ENCODE data around the gene ERC2.

ERC2 gene

DNA sequence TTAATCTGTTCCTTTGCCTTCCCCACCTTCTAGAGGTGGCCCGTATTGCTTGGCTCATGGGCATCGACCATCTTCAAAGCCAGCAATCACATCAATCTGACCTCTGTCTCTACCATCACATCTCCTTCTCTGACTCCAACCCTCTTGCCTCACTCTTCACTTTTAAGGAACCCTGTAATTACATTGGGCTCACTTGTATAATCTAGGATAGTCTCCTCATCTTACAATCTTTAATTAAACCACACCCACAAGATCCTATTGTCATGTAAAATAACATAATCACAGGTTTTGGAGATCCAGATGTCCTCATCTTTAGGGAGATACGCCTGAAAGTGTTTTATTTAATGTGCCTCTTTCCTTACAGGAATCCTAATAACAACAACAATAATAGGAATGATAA lies 234.5 kb downstream of the ERC2 start:
- no peaks in the 10 kb centered on the region for H3K4me1 ChIP-seq (ENCODE audit: insufficient read depth, low read length)
- no peak overlapping the region for H3K27ac ChIP-seq (ENCODE audit: low read length)
- no peak overlapping the region for H3K9ac ChIP-seq (ENCODE audit: low read depth, low read length)

DNA sequence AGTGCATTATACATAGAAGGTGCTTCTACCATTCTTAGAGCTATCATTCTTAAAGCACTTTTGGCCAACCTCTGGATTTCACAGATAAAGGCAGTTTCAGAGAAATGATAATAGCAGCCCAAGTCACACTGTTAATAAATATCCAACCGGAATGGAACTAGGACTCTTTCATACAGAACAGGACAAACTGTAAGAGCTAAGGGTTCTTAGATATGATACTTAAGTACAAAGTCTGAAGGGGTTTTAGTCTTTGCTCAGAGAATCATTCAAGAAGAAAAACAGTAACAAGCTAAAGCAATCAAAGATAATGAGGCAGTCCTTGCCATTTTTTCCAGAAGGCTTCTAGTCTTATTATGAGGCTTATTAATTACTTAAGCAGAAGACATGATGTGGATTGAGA lies 239.0 kb downstream of the ERC2 start:
- Histone ChIP-seq H3K9ac (ENCODE audit: low read depth, low read length) (no peak overlapping the region), H3K4me1 (ENCODE audit: insufficient read depth, low read length) (no peaks in the 10 kb centered on the region), H3K4me3 (ENCODE audit: low read length) (no peak overlapping the region), H3K27ac (ENCODE audit: low read length) (no peak overlapping the region), H3K36me3 (ENCODE audit: insufficient read depth, low read depth, low read length) (no peaks in the 10 kb centered on the region), H3K27me3 (ENCODE audit: insufficient read depth, low read length) (no peaks in the 10 kb centered on the region), H3K9me3 (ENCODE audit: insufficient read depth, low read depth, low read length) (no peaks in the 10 kb centered on the region)

More for the DNA sequence above, 234.5 kb downstream of the ERC2 start:
- H3K36me3 ChIP-seq (ENCODE audit: insufficient read depth, low read depth, low read length): no peaks in the 10 kb centered on the region
- no peak overlapping the region for H3K4me3 ChIP-seq (ENCODE audit: low read length)
- H3K27me3 ChIP-seq (ENCODE audit: insufficient read depth, low read length): no peaks in the 10 kb centered on the region
- no peaks in the 10 kb centered on the region for H3K9me3 ChIP-seq (ENCODE audit: insufficient read depth, low read depth, low read length)

DNA sequence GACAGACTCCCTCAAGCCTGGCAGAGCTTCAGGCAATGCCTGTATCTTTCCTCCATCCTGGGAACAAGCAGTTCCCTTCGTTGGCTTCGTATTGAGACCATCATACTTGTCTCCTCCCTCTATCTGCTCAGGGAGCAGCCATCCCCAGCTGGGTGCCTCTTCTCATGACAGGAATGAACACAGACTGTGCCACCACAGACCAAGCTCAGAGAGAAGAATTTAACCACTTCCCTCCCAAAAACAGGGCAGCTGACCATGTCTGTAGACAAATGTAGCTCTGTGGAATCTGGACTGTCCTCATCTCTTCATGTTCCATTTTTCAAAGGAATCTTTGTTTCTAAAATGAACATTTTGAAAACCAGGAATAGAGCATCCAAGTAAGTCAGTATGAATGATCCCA lies 245.4 kb downstream of the ERC2 start:
- Histone ChIP-seq H3K27me3 (ENCODE audit: insufficient read depth, low read length) (no peaks in the 10 kb centered on the region), H3K4me3 (ENCODE audit: low read length) (no peak overlapping the region), H3K27ac (ENCODE audit: low read length) (no peak overlapping the region), H3K9me3 (ENCODE audit: insufficient read depth, low read depth, low read length) (no peaks in the 10 kb centered on the region), H3K36me3 (ENCODE audit: insufficient read depth, low read depth, low read length) (no peaks in the 10 kb centered on the region), H3K4me1 (ENCODE audit: insufficient read depth, low read length) (no peaks in the 10 kb centered on the region), H3K9ac (ENCODE audit: low read depth, low read length) (no peak overlapping the region)

GRCh38 chr3:56219894-56220805 lies 248.1 kb downstream of the ERC2 start:
- Histone ChIP-seq H3K27ac (ENCODE audit: low read length) (no peak overlapping the region), H3K9me3 (ENCODE audit: insufficient read depth, low read depth, low read length) (no peaks in the 10 kb centered on the region), H3K36me3 (ENCODE audit: insufficient read depth, low read depth, low read length) (no peaks in the 10 kb centered on the region), H3K27me3 (ENCODE audit: insufficient read depth, low read length) (no peaks in the 10 kb centered on the region), H3K9ac (ENCODE audit: low read depth, low read length) (no peak overlapping the region), H3K4me3 (ENCODE audit: low read length) (no peak overlapping the region), H3K4me1 (ENCODE audit: insufficient read depth, low read length) (no peaks in the 10 kb centered on the region)

DNA sequence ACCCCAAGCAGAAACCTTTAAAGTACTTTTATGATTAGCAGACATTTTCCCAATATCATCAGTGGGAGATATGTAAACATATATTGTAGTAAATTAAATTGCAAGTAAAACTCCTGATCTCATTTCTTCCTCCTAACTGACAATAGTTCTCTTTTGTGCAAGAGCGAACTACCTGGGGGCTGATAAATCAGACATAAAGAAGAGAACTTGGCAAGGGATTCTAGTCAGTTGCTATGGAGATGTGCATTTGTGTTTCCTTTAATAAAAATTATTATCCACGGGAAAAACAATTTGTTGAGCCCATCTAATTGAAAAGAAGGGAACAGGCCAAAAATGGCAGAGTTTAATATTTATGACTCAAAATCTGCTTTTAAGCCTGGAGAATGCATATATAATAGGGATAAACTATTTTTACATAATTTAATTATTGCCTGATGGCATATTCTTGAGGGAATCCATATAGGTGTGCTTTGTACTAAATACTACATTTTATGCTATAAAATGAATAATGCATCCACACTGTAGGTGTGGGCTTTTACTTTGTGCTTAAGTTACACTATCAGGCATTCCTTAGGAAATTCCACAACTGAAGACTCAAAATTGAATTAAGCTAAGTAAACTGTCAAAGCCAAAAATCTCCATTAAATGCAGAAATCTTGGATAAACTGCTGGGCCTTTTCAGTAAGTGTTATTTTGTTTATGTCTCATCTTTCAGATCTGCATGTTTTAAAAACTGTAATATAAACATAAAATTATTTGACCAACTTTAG lies 258.1 kb downstream of the ERC2 start:
- no peak overlapping the region for H3K4me3 ChIP-seq (ENCODE audit: low read length)
- H3K36me3 ChIP-seq (ENCODE audit: insufficient read depth, low read depth, low read length): no peaks in the 10 kb centered on the region
- H3K27ac ChIP-seq (ENCODE audit: low read length): no peak overlapping the region
- H3K9ac ChIP-seq (ENCODE audit: low read depth, low read length): no peak overlapping the region
- H3K9me3 ChIP-seq (ENCODE audit: insufficient read depth, low read depth, low read length): peaks cover 12% of the 10 kb centered on the region; the same call in 1 of the 2 replicates
- no peaks in the 10 kb centered on the region for H3K27me3 ChIP-seq (ENCODE audit: insufficient read depth, low read length)
- H3K4me1 ChIP-seq (ENCODE audit: insufficient read depth, low read length): peaks cover 3% of the 10 kb centered on the region; the same call in 1 of the 2 replicates

GRCh38 chr3:56207922-56208321 lies 260.3 kb downstream of the ERC2 start:
- Histone ChIP-seq H3K36me3 (ENCODE audit: insufficient read depth, low read depth, low read length) (no peaks in the 10 kb centered on the region), H3K9me3 (ENCODE audit: insufficient read depth, low read depth, low read length) (peaks cover 9% of the 10 kb centered on the region; the same call in 1 of the 2 replicates), H3K4me3 (ENCODE audit: low read length) (no peak overlapping the region), H3K27me3 (ENCODE audit: insufficient read depth, low read length) (no peaks in the 10 kb centered on the region), H3K9ac (ENCODE audit: low read depth, low read length) (no peak overlapping the region), H3K4me1 (ENCODE audit: insufficient read depth, low read length) (peaks cover 3% of the 10 kb centered on the region; the same call in 1 of the 2 replicates), H3K27ac (ENCODE audit: low read length) (no peak overlapping the region)

DNA sequence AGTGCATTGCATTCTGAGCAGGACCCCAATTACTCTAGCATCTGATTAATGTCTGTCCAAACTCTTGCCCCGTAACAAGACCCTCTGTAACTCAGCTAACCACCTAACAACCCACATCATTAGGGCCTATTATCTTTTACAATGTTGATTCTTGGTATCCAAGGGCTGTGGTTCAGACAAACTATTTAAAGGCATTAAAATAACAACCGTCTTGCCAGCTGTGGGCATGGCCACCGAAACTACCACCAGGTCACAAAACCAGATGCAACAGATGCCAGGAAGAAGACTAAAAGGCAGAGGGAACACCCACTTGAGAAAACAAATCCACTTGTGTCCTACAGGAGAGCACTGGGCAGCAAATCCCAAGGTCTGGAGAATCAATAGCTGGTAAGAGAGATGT lies 262.9 kb downstream of the ERC2 start:
- H3K4me3 ChIP-seq (ENCODE audit: low read length): no peak overlapping the region
- H3K9ac ChIP-seq (ENCODE audit: low read depth, low read length): no peak overlapping the region
- no peak overlapping the region for H3K27ac ChIP-seq (ENCODE audit: low read length)
- no peaks in the 10 kb centered on the region for H3K9me3 ChIP-seq (ENCODE audit: insufficient read depth, low read depth, low read length)
- no peaks in the 10 kb centered on the region for H3K27me3 ChIP-seq (ENCODE audit: insufficient read depth, low read length)
- H3K36me3 ChIP-seq (ENCODE audit: insufficient read depth, low read depth, low read length): no peaks in the 10 kb centered on the region
- H3K4me1 ChIP-seq (ENCODE audit: insufficient read depth, low read length): peaks cover 3% of the 10 kb centered on the region; the same call in 1 of the 2 replicates

DNA sequence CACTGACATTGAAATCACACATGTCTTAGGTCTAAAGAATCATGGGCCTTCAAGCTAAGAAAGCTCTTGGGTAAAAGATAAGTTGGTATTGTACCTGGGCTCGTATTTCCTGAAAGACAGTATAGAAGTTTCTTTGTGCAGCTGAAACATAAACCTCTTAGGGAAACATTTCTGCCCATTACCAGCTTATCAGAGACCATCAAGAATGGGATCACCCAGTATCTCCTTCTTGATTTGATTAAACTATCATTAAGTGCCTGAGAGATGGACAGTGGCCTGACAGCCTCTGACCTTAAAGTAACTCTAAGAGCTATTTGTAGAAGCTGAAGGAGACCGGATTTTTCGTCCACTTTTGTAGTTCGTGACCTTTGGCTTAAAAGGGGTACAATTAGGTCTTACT lies 265.3 kb downstream of the ERC2 start:
- no peaks in the 10 kb centered on the region for H3K36me3 ChIP-seq (ENCODE audit: insufficient read depth, low read depth, low read length)
- H3K27me3 ChIP-seq (ENCODE audit: insufficient read depth, low read length): no peaks in the 10 kb centered on the region
- H3K9me3 ChIP-seq (ENCODE audit: insufficient read depth, low read depth, low read length): no peaks in the 10 kb centered on the region
- peaks cover 3% of the 10 kb centered on the region; the same call in 1 of the 2 replicates for H3K4me1 ChIP-seq (ENCODE audit: insufficient read depth, low read length)
- no peak overlapping the region for H3K4me3 ChIP-seq (ENCODE audit: low read length)
- H3K27ac ChIP-seq (ENCODE audit: low read length): no peak overlapping the region
- no peak overlapping the region for H3K9ac ChIP-seq (ENCODE audit: low read depth, low read length)

DNA sequence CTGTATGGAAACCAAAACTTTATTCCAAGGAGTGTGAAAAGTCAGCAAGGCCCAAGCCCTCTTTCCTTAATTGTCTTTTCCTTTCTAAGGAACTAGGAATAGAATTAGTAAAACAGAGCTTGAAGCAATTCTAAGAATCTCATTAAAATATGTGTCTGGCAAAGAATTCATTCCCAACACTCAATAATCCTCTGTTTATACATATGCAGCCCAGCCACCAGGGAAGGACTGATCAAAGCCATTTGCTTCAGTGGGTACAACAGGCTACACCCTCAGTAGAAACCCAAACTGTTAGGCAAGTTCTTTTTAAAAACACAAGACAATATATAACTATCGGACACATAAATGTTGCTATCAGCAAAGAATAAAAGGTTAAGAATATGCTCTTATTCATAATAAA lies 266.9 kb downstream of the ERC2 start:
- Histone ChIP-seq H3K27me3 (ENCODE audit: insufficient read depth, low read length) (no peaks in the 10 kb centered on the region), H3K9me3 (ENCODE audit: insufficient read depth, low read depth, low read length) (no peaks in the 10 kb centered on the region), H3K27ac (ENCODE audit: low read length) (no peak overlapping the region), H3K9ac (ENCODE audit: low read depth, low read length) (no peak overlapping the region), H3K4me1 (ENCODE audit: insufficient read depth, low read length) (peaks cover 3% of the 10 kb centered on the region; the same call in 1 of the 2 replicates), H3K36me3 (ENCODE audit: insufficient read depth, low read depth, low read length) (no peaks in the 10 kb centered on the region), H3K4me3 (ENCODE audit: low read length) (no peak overlapping the region)

DNA sequence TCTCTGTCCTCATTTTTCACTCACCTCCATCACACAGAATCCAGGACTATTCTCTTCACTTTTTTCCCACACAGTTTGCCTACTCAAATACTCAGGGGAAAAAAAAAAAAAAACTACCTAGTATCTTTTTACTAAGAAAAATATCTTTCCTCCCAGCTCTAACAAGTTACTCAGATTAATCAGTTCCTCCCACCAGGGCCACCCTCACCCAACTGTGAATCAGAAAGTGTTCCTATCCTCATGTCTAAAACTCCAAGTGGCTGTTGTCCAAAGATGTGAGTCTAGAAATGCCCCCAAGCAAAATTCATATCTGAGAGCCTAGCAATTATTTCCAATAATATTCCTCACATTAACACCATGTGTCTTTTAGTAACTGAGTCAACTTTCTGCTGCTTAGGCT lies 268.0 kb downstream of the ERC2 start:
- Histone ChIP-seq H3K4me3 (ENCODE audit: low read length) (no peak overlapping the region), H3K9me3 (ENCODE audit: insufficient read depth, low read depth, low read length) (no peaks in the 10 kb centered on the region), H3K27ac (ENCODE audit: low read length) (no peak overlapping the region), H3K4me1 (ENCODE audit: insufficient read depth, low read length) (peaks cover 5% of the 10 kb centered on the region; the same call in 1 of the 2 replicates), H3K27me3 (ENCODE audit: insufficient read depth, low read length) (no peaks in the 10 kb centered on the region), H3K9ac (ENCODE audit: low read depth, low read length) (no peak overlapping the region), H3K36me3 (ENCODE audit: insufficient read depth, low read depth, low read length) (no peaks in the 10 kb centered on the region)

DNA sequence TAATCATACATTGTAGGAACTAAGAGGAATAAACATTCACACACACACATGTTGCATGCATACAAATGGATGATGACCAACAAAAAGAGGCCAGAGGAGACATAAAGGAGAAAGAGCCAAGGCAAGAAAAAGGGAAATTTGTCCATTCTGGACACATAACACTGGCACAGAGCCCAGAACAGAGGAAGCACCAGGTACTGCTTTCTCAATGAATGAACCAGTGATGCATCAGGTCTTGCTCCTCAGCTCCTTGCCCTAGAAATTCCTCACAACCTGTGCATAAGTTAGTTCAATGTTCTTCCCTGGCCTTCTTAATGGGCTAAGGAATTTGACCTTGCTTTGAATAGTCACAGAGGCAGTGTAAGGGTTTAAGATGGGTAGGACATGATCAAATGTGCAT lies 270.3 kb downstream of the ERC2 start:
- H3K36me3 ChIP-seq (ENCODE audit: insufficient read depth, low read depth, low read length): no peaks in the 10 kb centered on the region

More for the DNA sequence above, 270.3 kb downstream of the ERC2 start:
- Histone ChIP-seq H3K9ac (ENCODE audit: low read depth, low read length) (no peak overlapping the region), H3K4me1 (ENCODE audit: insufficient read depth, low read length) (peaks cover 5% of the 10 kb centered on the region; the same call in 1 of the 2 replicates), H3K4me3 (ENCODE audit: low read length) (no peak overlapping the region), H3K9me3 (ENCODE audit: insufficient read depth, low read depth, low read length) (no peaks in the 10 kb centered on the region), H3K27me3 (ENCODE audit: insufficient read depth, low read length) (no peaks in the 10 kb centered on the region), H3K27ac (ENCODE audit: low read length) (no peak overlapping the region)

All from iPS-20b (cell line).